HG03354 (cell line): ENCODE measurements around the gene CXorf51B.
"Not testable (repeated sequence)": the region's sequence is repeated elsewhere in the genome, so short reads cannot be mapped to it uniquely, and the experiment has no call there.

Experiments
- ATAC-seq: cut with Tn5 transposase; IDR thresholded peaks from one replicate; pipeline ENCODE4 v1.9.1; 2021; ENCODE audit warnings: mild to moderate bottlenecking; ENCODE audit not compliant: unreplicated experiment, poor library complexity, severe bottlenecking

Gene CXorf51B

DNA sequence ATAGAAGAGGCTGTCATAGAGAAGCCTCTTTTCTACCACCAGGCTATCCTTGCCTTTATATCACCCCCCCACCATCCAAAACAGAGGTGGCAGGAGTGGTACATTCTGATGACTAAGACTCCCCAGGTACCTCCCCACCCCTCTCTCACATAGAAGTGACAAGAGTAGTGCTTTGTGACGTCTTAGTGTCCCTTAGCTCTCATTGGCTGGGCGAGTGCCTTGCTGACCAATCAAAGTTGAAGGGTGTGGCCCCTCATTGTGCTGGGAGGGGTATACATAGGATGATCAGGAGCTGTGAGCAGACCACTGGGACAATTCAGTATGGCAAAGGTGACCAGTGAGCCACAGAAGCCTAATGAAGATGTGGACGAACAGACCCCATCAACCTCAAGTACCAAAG is at the start of gene CXorf51B:
Gene CXorf51B (plus strand): TSS at position 301 of the 400 bp plus-strand sequence. CDS start 21 bp downstream, at position 322.
- ATAC-seq, result not testable (repeated sequence)

DNA sequence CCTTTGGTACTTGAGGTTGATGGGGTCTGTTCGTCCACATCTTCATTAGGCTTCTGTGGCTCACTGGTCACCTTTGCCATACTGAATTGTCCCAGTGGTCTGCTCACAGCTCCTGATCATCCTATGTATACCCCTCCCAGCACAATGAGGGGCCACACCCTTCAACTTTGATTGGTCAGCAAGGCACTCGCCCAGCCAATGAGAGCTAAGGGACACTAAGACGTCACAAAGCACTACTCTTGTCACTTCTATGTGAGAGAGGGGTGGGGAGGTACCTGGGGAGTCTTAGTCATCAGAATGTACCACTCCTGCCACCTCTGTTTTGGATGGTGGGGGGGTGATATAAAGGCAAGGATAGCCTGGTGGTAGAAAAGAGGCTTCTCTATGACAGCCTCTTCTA is 5.1 kb downstream of the CXorf51B start, which contains the start of gene CXorf51A:
Gene CXorf51A (minus strand): TSS at position 101 of the 400 bp plus-strand sequence. CDS start 21 bp downstream, at position 80.
- not testable (repeated sequence) for ATAC-seq

- no peak for ATAC-seq
Observed at GRCh38 chrX:146831994-146832393, 22.4 kb downstream of the CXorf51B start.

GRCh38 chrX:146854281-146854680 is 44.7 kb downstream of the CXorf51B start:
- ATAC-seq, result no peak
